ENCODE measurements around the gene UCHL5.
A peak's percentile ranks its signal among the peaks of the same experiment; 100 is the strongest.

The UCHL5 gene

GRCh38 chr1:193059282-193060114, at the start of gene UCHL5, which contains the start of gene RO60:
TSS of gene UCHL5 (minus strand) at chr1:193059360. CDS start at chr1:193059260, 100 bp downstream.
TSS of gene RO60 (plus strand) at chr1:193059612. CDS start at chr1:193069055, 9,443 bp downstream.
- peak; percentile 99 to 100 for DNase-seq

GRCh38 chr1:193108471-193108870, 49.3 kb upstream of the UCHL5 start:
- DNase-seq: no peak

- peak in 1 of 2 experiments; percentile 8 for DNase-seq
These were observed 46.6 kb upstream of the UCHL5 start for GRCh38 chr1:193105821-193106177.

GRCh38 chr1:193104907-193105820, 46.0 kb upstream of the UCHL5 start, which contains the start of gene GLRX2:
TSS of gene GLRX2 (minus strand) at chr1:193105414. CDS start at chr1:193105382, 32 bp downstream.
- DNase-seq: peak; percentile 85 to 86

GRCh38 chr1:193104502-193104906, 45.3 kb upstream of the UCHL5 start:
- DNase-seq: peak; percentile 40 to 59

GRCh38 chr1:193103759-193104501, 44.8 kb upstream of the UCHL5 start:
- no peak for DNase-seq

- DNase-seq: no peak
These were observed 43.5 kb upstream of the UCHL5 start for GRCh38 chr1:193102662-193103061.

- no peak for DNase-seq
These were observed 35.0 kb upstream of the UCHL5 start for GRCh38 chr1:193094112-193094511.

GRCh38 chr1:193090865-193091264, 31.7 kb upstream of the UCHL5 start:
- no peak for DNase-seq

- DNase-seq: no peak
These were observed 28.7 kb upstream of the UCHL5 start for GRCh38 chr1:193087893-193088292.

GRCh38 chr1:193086342-193086741, 27.2 kb upstream of the UCHL5 start:
- no peak for DNase-seq

GRCh38 chr1:193085263-193085662, 26.1 kb upstream of the UCHL5 start:
- DNase-seq: peak in 1 of 2 experiments; percentile 66

- no peak for DNase-seq
These were observed 24.4 kb upstream of the UCHL5 start for GRCh38 chr1:193083365-193084088.

- no peak for DNase-seq
These were observed 20.0 kb upstream of the UCHL5 start for GRCh38 chr1:193079187-193079586.

- no peak for DNase-seq
These were observed 18.8 kb upstream of the UCHL5 start for GRCh38 chr1:193077991-193078390.

- peak; percentile 30 to 66 for DNase-seq
These were observed 11.8 kb upstream of the UCHL5 start for GRCh38 chr1:193070942-193071341.

GRCh38 chr1:193070386-193070753, 11.2 kb upstream of the UCHL5 start:
- peak in 1 of 2 experiments; percentile 17 for DNase-seq

- peak in 1 of 2 experiments; percentile 53 for DNase-seq
These were observed 10.7 kb upstream of the UCHL5 start for GRCh38 chr1:193069748-193070385.

GRCh38 chr1:193068013-193068412, 8.9 kb upstream of the UCHL5 start:
- DNase-seq: no peak

- no peak for DNase-seq
These were observed 7.4 kb upstream of the UCHL5 start for GRCh38 chr1:193066606-193067005.

- DNase-seq: no peak
These were observed 6.8 kb upstream of the UCHL5 start for GRCh38 chr1:193065954-193066353.

Measured in NCI-H2081 (cell line).